Neuron (in vitro differentiated cells): Measurements from ENCODE around the gene BMP8A.

Source experiments
- H2AFZ ChIP-seq: one replicate; pipeline ENCODE4 v1.6.1; 2013; ENCODE audit warnings: low read depth, mild to moderate bottlenecking, inconsistent platforms, low read length, moderate library complexity
- H3K27me3 ChIP-seq: one replicate; pipeline ENCODE4 v1.6.1; 2013; ENCODE audit warnings: low read length; ENCODE audit not compliant: insufficient read depth
- H3K36me3 ChIP-seq: one replicate; pipeline ENCODE4 v1.6.1; 2013; ENCODE audit warnings: low read length; ENCODE audit not compliant: insufficient read depth
- H3K4me1 ChIP-seq: one replicate; pipeline ENCODE4 v1.6.1; 2013; ENCODE audit warnings: low read length; ENCODE audit not compliant: insufficient read depth
- H3K4me3 ChIP-seq: 2 replicates; pipeline ENCODE4 v1.5.1; 2013; ENCODE audit warnings: mild to moderate bottlenecking, low read length, moderate library complexity
- H3K9me3 ChIP-seq: one replicate; pipeline ENCODE4 v1.6.1; 2013; ENCODE audit warnings: low read length

BMP8A gene

GRCh38 chr1:39564340-39564739 lies 72.9 kb downstream of the BMP8A start:
- Histone ChIP-seq H3K36me3 (peaks cover 91% of the 10 kb centered on the region), H3K4me1 (no peaks in the 10 kb centered on the region), H3K4me3 (no peak overlapping the region), H2AFZ (no peak overlapping the region), H3K9me3 (no peaks in the 10 kb centered on the region), H3K27me3 (no peaks in the 10 kb centered on the region)

- H3K9me3 ChIP-seq: no peaks in the 10 kb centered on the region
- H2AFZ ChIP-seq: no peak overlapping the region
- no peak overlapping the region for H3K4me3 ChIP-seq
- no peaks in the 10 kb centered on the region for H3K27me3 ChIP-seq
- peaks cover 95% of the 10 kb centered on the region for H3K36me3 ChIP-seq
- no peaks in the 10 kb centered on the region for H3K4me1 ChIP-seq
Measured at GRCh38 chr1:39564941-39565340, 73.5 kb downstream of the BMP8A start.

GRCh38 chr1:39566441-39567137 lies 75.2 kb downstream of the BMP8A start:
- H2AFZ ChIP-seq: no peak overlapping the region
- H3K27me3 ChIP-seq: no peaks in the 10 kb centered on the region
- peaks cover 95% of the 10 kb centered on the region for H3K36me3 ChIP-seq
- H3K4me3 ChIP-seq: no peak overlapping the region
- H3K9me3 ChIP-seq: no peaks in the 10 kb centered on the region
- no peaks in the 10 kb centered on the region for H3K4me1 ChIP-seq

GRCh38 chr1:39567302-39567701 lies 75.9 kb downstream of the BMP8A start:
- H3K36me3 ChIP-seq: peaks cover 95% of the 10 kb centered on the region
- no peaks in the 10 kb centered on the region for H3K27me3 ChIP-seq
- H2AFZ ChIP-seq: no peak overlapping the region
- no peaks in the 10 kb centered on the region for H3K9me3 ChIP-seq
- no peak overlapping the region for H3K4me3 ChIP-seq
- H3K4me1 ChIP-seq: no peaks in the 10 kb centered on the region

GRCh38 chr1:39568208-39568607 lies 76.8 kb downstream of the BMP8A start:
- Histone ChIP-seq H3K36me3 (peaks cover 94% of the 10 kb centered on the region), H3K4me3 (no peak overlapping the region), H3K27me3 (no peaks in the 10 kb centered on the region), H3K4me1 (peaks cover 4% of the 10 kb centered on the region), H2AFZ (no peak overlapping the region), H3K9me3 (no peaks in the 10 kb centered on the region)

GRCh38 chr1:39569034-39569433 lies 77.6 kb downstream of the BMP8A start:
- Histone ChIP-seq H3K4me1 (peaks cover 12% of the 10 kb centered on the region), H3K4me3 (no peak overlapping the region), H3K36me3 (peaks cover 93% of the 10 kb centered on the region), H3K27me3 (no peaks in the 10 kb centered on the region), H3K9me3 (no peaks in the 10 kb centered on the region), H2AFZ (no peak overlapping the region)

GRCh38 chr1:39570477-39571177 lies 79.2 kb downstream of the BMP8A start:
- peaks cover 90% of the 10 kb centered on the region for H3K36me3 ChIP-seq
- no peak overlapping the region for H3K4me3 ChIP-seq
- no peak overlapping the region for H2AFZ ChIP-seq
- H3K4me1 ChIP-seq: peaks cover 28% of the 10 kb centered on the region
- no peaks in the 10 kb centered on the region for H3K27me3 ChIP-seq
- no peaks in the 10 kb centered on the region for H3K9me3 ChIP-seq

- Histone ChIP-seq H3K4me1 (peaks cover 28% of the 10 kb centered on the region), H3K9me3 (no peaks in the 10 kb centered on the region), H2AFZ (no peak overlapping the region), H3K36me3 (peaks cover 85% of the 10 kb centered on the region), H3K27me3 (no peaks in the 10 kb centered on the region), H3K4me3 (no peak overlapping the region)
Measured at GRCh38 chr1:39571178-39571483, 79.7 kb downstream of the BMP8A start.

GRCh38 chr1:39572379-39573096 lies 81.1 kb downstream of the BMP8A start:
- Histone ChIP-seq H3K4me3 (no peak overlapping the region), H3K27me3 (no peaks in the 10 kb centered on the region), H3K36me3 (peaks cover 71% of the 10 kb centered on the region), H3K4me1 (peaks cover 28% of the 10 kb centered on the region), H3K9me3 (no peaks in the 10 kb centered on the region), H2AFZ (no peak overlapping the region)

- H3K9me3 ChIP-seq: no peaks in the 10 kb centered on the region
- H3K27me3 ChIP-seq: no peaks in the 10 kb centered on the region
- no peak overlapping the region for H2AFZ ChIP-seq
- peaks cover 69% of the 10 kb centered on the region for H3K36me3 ChIP-seq
- H3K4me1 ChIP-seq: peaks cover 28% of the 10 kb centered on the region
- peak overlapping the region; percentile 22 for H3K4me3 ChIP-seq
Measured at GRCh38 chr1:39573097-39573465, 81.6 kb downstream of the BMP8A start.

- H3K9me3 ChIP-seq: no peaks in the 10 kb centered on the region
- H2AFZ ChIP-seq: no peak overlapping the region
- peaks cover 60% of the 10 kb centered on the region for H3K36me3 ChIP-seq
- H3K4me3 ChIP-seq: peak overlapping the region; percentile 68
- no peaks in the 10 kb centered on the region for H3K27me3 ChIP-seq
- H3K4me1 ChIP-seq: peaks cover 28% of the 10 kb centered on the region
Measured at GRCh38 chr1:39573736-39574624, 82.5 kb downstream of the BMP8A start.

- Histone ChIP-seq H3K4me3 (peak overlapping the region; percentile 68), H3K4me1 (peaks cover 28% of the 10 kb centered on the region), H3K36me3 (peaks cover 53% of the 10 kb centered on the region), H3K9me3 (no peaks in the 10 kb centered on the region), H2AFZ (no peak overlapping the region), H3K27me3 (no peaks in the 10 kb centered on the region)
Measured at GRCh38 chr1:39574646-39575045, 83.2 kb downstream of the BMP8A start.
